AG09309 (cell line): ENCODE measurements around the gene IGSF3.
"Not testable (repeated sequence)": the region's sequence is repeated elsewhere in the genome, so short reads cannot be mapped to it uniquely, and the experiment has no call there.

Source experiments
- DNase-seq: peaks from one replicate; pipeline ENCODE4 v3.0.0-alpha.2; 2010; ENCODE audit warnings: low read depth
- H3K4me3 ChIP-seq: 2 replicates; pipeline ENCODE4 v1.5.1; 2011; ENCODE audit warnings: mild to moderate bottlenecking, low read depth, low read length, moderate library complexity; ENCODE audit not compliant: control insufficient read depth
- CTCF ChIP-seq: IDR thresholded peaks from 2 replicates; pipeline ENCODE4 v1.5.1; 2011; ENCODE audit warnings: mild to moderate bottlenecking, low read depth, low read length, inconsistent platforms; ENCODE audit not compliant: insufficient read depth, control insufficient read depth; ENCODE audit errors: missing control alignments

IGSF3 gene

GRCh38 chr1:116607463-116607862 is 60.1 kb downstream of the IGSF3 start:
- not testable (repeated sequence) for DNase-seq, H3K4me3 ChIP-seq

GRCh38 chr1:116606067-116606466 is 61.5 kb downstream of the IGSF3 start:
- not testable (repeated sequence) for DNase-seq, H3K4me3 ChIP-seq

- DNase-seq: no peak
Measured at GRCh38 chr1:116605315-116605714, 62.2 kb downstream of the IGSF3 start.

GRCh38 chr1:116604408-116604807 is 63.1 kb downstream of the IGSF3 start:
- not testable (repeated sequence) for H3K4me3 ChIP-seq, DNase-seq

More at GRCh38 chr1:116605315-116605714, 62.2 kb downstream of the IGSF3 start:
- TF ChIP-seq CTCF: no peak
- no peak overlapping the region for H3K4me3 ChIP-seq

- not testable (repeated sequence) for H3K4me3 ChIP-seq, DNase-seq
Measured at GRCh38 chr1:116603646-116604045, 63.9 kb downstream of the IGSF3 start.

- not testable (repeated sequence) for DNase-seq, H3K4me3 ChIP-seq
Measured at GRCh38 chr1:116599369-116599768, 68.2 kb downstream of the IGSF3 start.

- H3K4me3 ChIP-seq, DNase-seq: not testable (repeated sequence)
Measured at GRCh38 chr1:116598420-116599036, 69.0 kb downstream of the IGSF3 start.

GRCh38 chr1:116597388-116597787 is 70.1 kb downstream of the IGSF3 start:
- not testable (repeated sequence) for H3K4me3 ChIP-seq, DNase-seq

- not testable (repeated sequence) for DNase-seq, H3K4me3 ChIP-seq
Measured at GRCh38 chr1:116596742-116597307, 70.7 kb downstream of the IGSF3 start.

- DNase-seq, H3K4me3 ChIP-seq: not testable (repeated sequence)
- peak; percentile 51 for TF ChIP-seq CTCF
Measured at GRCh38 chr1:116595946-116596741, 71.4 kb downstream of the IGSF3 start.

GRCh38 chr1:116595065-116595840 is 72.3 kb downstream of the IGSF3 start:
- not testable (repeated sequence) for H3K4me3 ChIP-seq, DNase-seq

GRCh38 chr1:116593977-116594376 is 73.6 kb downstream of the IGSF3 start:
- H3K4me3 ChIP-seq, DNase-seq: not testable (repeated sequence)

More at GRCh38 chr1:116595065-116595840, 72.3 kb downstream of the IGSF3 start:
- peak; percentile 47 for TF ChIP-seq CTCF

GRCh38 chr1:116593401-116593800 is 74.1 kb downstream of the IGSF3 start:
- not testable (repeated sequence) for H3K4me3 ChIP-seq, DNase-seq
